HG02885 (cell line): ENCODE results near the gene SMNDC1.
A peak's percentile ranks its signal among the peaks of the same experiment; 100 is the strongest.
"Not testable (repeated sequence)": the region's sequence is repeated elsewhere in the genome, so short reads cannot be mapped to it uniquely, and the experiment has no call there.

ENCODE experiments used
- ATAC-seq: cut with Tn5 transposase; IDR thresholded peaks from one replicate; pipeline ENCODE4 v1.9.1; 2021; ENCODE audit warnings: mild to moderate bottlenecking; ENCODE audit not compliant: unreplicated experiment, poor library complexity

The SMNDC1 gene

GRCh38 chr10:110259317-110259716 is 45.4 kb downstream of the SMNDC1 start:
- ATAC-seq = no peak

- ATAC-seq = no peak
Measured at GRCh38 chr10:110258542-110258941, 46.2 kb downstream of the SMNDC1 start.

GRCh38 chr10:110254467-110254866 is 50.3 kb downstream of the SMNDC1 start:
- ATAC-seq = no peak

- ATAC-seq = no peak
Measured at GRCh38 chr10:110252151-110252550, 52.6 kb downstream of the SMNDC1 start.

- peak; percentile 83 for ATAC-seq
Measured at GRCh38 chr10:110251392-110251791, 53.3 kb downstream of the SMNDC1 start.

- peak; percentile 77 for ATAC-seq
Measured at GRCh38 chr10:110249489-110249888, 55.2 kb downstream of the SMNDC1 start.

GRCh38 chr10:110247833-110248232 is 56.9 kb downstream of the SMNDC1 start:
- not testable (repeated sequence) for ATAC-seq

- ATAC-seq = no peak
Measured at GRCh38 chr10:110244550-110244949, 60.2 kb downstream of the SMNDC1 start.

- ATAC-seq = no peak
Measured at GRCh38 chr10:110242511-110242910, 62.2 kb downstream of the SMNDC1 start.

- ATAC-seq = no peak
Measured at GRCh38 chr10:110241841-110242240, 62.9 kb downstream of the SMNDC1 start.

- peak; percentile 43 for ATAC-seq
Measured at GRCh38 chr10:110241407-110241806, 63.3 kb downstream of the SMNDC1 start.
